ENCODE data around the gene CLIP1. TPM values are rescaled to one million over a fixed set of nuclear protein-coding genes. Genes with fewer than 3 reads are reported as not detected.

Gene CLIP1
- total and polyA plus RNA-seq, 2 of the 8 experiments (the other 6 are each of a cell fraction or from before 2014, with no cell fraction given): 19.0 to 27.6 TPM

DNA sequence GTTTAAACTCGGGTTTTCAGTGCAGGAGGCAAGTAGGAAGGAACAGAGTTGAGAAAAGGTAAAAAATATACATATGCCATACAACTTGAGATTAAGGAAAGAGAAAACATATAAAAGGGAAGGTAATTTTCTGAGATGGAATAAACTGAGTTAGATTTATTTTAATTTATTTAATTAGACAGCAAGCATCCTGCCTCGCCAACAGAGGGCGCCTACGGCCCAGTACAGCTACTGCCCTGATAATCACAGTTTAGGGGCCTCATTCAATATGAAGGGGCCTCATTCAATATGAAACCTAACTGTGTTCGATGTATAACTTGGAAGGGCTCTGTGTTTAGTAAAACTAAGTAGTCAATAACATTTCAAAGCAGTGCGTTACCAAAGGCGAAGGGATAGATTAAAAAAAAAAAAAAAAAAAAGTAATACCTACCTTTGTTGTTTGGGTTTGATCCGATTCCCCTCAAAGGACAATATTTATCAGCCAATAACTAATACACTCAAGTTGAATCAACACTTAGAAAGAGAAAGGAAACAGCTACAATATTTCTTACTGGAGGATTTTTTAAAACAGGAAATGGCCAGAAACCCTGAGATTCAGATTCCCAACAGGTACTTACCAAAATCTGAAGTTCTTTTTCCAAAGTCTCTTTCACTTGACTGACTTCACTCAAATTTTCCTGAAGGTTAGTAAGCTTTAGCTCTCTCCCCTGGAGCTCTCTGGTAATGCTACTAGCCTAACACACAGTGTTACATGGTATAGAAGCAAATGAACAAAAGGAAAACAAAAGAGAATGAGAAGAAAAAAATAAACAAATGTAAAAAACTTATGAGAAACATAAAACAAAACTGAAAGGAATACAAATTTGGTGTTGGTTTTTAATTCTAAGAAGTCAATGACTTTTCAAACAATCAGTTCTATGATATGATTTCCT is 86.2 kb downstream of the CLIP1 start (continued):
- TF ChIP-seq, protein P1, sequence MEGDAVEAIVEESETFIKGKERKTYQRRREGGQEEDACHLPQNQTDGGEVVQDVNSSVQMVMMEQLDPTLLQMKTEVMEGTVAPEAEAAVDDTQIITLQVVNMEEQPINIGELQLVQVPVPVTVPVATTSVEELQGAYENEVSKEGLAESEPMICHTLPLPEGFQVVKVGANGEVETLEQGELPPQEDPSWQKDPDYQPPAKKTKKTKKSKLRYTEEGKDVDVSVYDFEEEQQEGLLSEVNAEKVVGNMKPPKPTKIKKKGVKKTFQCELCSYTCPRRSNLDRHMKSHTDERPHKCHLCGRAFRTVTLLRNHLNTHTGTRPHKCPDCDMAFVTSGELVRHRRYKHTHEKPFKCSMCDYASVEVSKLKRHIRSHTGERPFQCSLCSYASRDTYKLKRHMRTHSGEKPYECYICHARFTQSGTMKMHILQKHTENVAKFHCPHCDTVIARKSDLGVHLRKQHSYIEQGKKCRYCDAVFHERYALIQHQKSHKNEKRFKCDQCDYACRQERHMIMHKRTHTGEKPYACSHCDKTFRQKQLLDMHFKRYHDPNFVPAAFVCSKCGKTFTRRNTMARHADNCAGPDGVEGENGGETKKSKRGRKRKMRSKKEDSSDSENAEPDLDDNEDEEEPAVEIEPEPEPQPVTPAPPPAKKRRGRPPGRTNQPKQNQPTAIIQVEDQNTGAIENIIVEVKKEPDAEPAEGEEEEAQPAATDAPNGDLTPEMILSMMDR (IDR thresholded peaks at IDR 0.05; ENCODE audit: control extremely low read depth in 1 of 3, insufficient read depth in 1 of 3, low read depth in 1 of 3, low read length in 3 of 3): peak; percentile 62 to 76 (median 68)

All from H1 (cell line).